BLaER1 treated with 17β-estradiol and CSF1 and Interleukin-3, amounts not matched to agents 10 nM and 100 nM (cell line): ENCODE data around the gene USP13.
A peak's percentile ranks its signal among the peaks of the same experiment; 100 is the strongest.

Experiments used
- H3K27ac ChIP-seq, 11 experiments: shearing (Covaris generic); formaldehyde crosslinking; 2 replicates each; pipeline ENCODE4 v1.8.1; 2022
- H3K27me3 ChIP-seq, 11 experiments: shearing (Covaris generic); formaldehyde crosslinking; 2 replicates each; pipeline ENCODE4 v1.8.1; 2022
- H3K36me3 ChIP-seq, 11 experiments: shearing (Covaris generic); formaldehyde crosslinking; 2 replicates each; pipeline ENCODE4 v1.8.1; 2022
- H3K4me1 ChIP-seq, 10 experiments: shearing (Covaris generic); formaldehyde crosslinking; 2 replicates each; pipeline ENCODE4 v1.8.1; 2022
- H3K4me2 ChIP-seq, 11 experiments: shearing (Covaris generic); formaldehyde crosslinking; 2 replicates each; pipeline ENCODE4 v1.8.1; 2022
- H3K4me3 ChIP-seq, 10 experiments: shearing (Covaris generic); formaldehyde crosslinking; 2 replicates each; pipeline ENCODE4 v1.8.1; 2022
- H3K9ac ChIP-seq, 11 experiments: shearing (Covaris generic); formaldehyde crosslinking; 2 replicates each; pipeline ENCODE4 v1.8.1; 2022
- H3K9me3 ChIP-seq, 11 experiments: shearing (Covaris generic); formaldehyde crosslinking; replicated peaks in 1 of 11; 2 replicates each; pipeline ENCODE4 v1.8.1; 2022
- H4K20me1 ChIP-seq, 11 experiments: shearing (Covaris generic); formaldehyde crosslinking; 2 replicates each; pipeline ENCODE4 v1.8.1; 2022
- Cebpa-rat ChIP-seq, 11 experiments: shearing (Covaris generic); IDR thresholded peaks; 2 replicates each; pipeline ENCODE4 v1.8.1; 2022

Gene USP13

GRCh38 chr3:179651687-179652446 lies 973 bp upstream of the USP13 start:
- Histone ChIP-seq H3K9ac (peak overlapping the region; percentile 83 to 99 (median 99); a peak in 21 of 22 replicates), H3K27ac (peak overlapping the region in 10 of 11 experiments; percentile 85 to 99 (median 98); a peak in 19 of 22 replicates), H3K36me3 (peaks cover 0 to 16% (median 13%) of the 10 kb centered on the region in 11 experiments; a peak in 14 of 22 replicates), H3K4me2 (peak overlapping the region; percentile 64 to 96 (median 83)), H3K27me3 (no peaks in the 10 kb centered on the region), H3K9me3 (no peaks in the 10 kb centered on the region), H3K4me3 (peak overlapping the region; percentile 84 to 93 (median 88)), H4K20me1 (peaks cover 0 to 31% (median 27%) of the 10 kb centered on the region in 11 experiments; a peak in 13 of 22 replicates), H3K4me1 (peaks cover 17 to 36% (median 25%) of the 10 kb centered on the region in 10 experiments)
- TF ChIP-seq Cebpa-rat (IDR thresholded peaks at IDR 0.05) = no peak

GRCh38 chr3:179653096-179653797 lies 407 bp downstream of the USP13 start:
- Histone ChIP-seq H3K27me3 (no peaks in the 10 kb centered on the region), H3K4me2 (peak overlapping the region; percentile 78 to 96 (median 87)), H3K36me3 (peaks cover 0 to 23% (median 16%) of the 10 kb centered on the region in 11 experiments; a peak in 14 of 22 replicates), H3K27ac (peak overlapping the region; percentile 76 to 99 (median 98)), H3K9ac (peak overlapping the region; percentile 83 to 99 (median 99)), H3K4me1 (peaks cover 24 to 47% (median 33%) of the 10 kb centered on the region in 10 experiments), H3K9me3 (no peaks in the 10 kb centered on the region), H4K20me1 (peaks cover 0 to 45% (median 37%) of the 10 kb centered on the region in 11 experiments; a peak in 18 of 22 replicates), H3K4me3 (peak overlapping the region; percentile 84 to 93 (median 88))
- TF ChIP-seq Cebpa-rat (IDR thresholded peaks at IDR 0.05) = no peak

- Histone ChIP-seq H3K4me3 (peak overlapping the region in 9 of 10 experiments; percentile 86 to 93 (median 89); a peak in 9 of 20 replicates), H4K20me1 (peaks cover 0 to 65% (median 57%) of the 10 kb centered on the region in 11 experiments; a peak in 18 of 22 replicates), H3K27ac (0 out of 22 replicates have a peak overlapping the region, but pooled peaks of 1 of the 11 experiments have one; percentile 93), H3K36me3 (peaks cover 0 to 23% (median 16%) of the 10 kb centered on the region in 11 experiments; a peak in 14 of 22 replicates), H3K27me3 (no peaks in the 10 kb centered on the region), H3K9me3 (no peaks in the 10 kb centered on the region), H3K9ac (peak overlapping the region in 5 of 11 experiments; percentile 94 to 99 (median 99); a peak in 8 of 22 replicates), H3K4me1 (peaks cover 24 to 53% (median 38%) of the 10 kb centered on the region in 10 experiments), H3K4me2 (peak overlapping the region; percentile 78 to 96 (median 87))
- no peak for TF ChIP-seq Cebpa-rat (IDR thresholded peaks at IDR 0.05)
These were observed 2.4 kb downstream of the USP13 start for GRCh38 chr3:179655236-179655635.

- Histone ChIP-seq H3K27ac (no peak overlapping the region), H3K4me3 (no peak overlapping the region), H3K4me2 (peak overlapping the region in 2 of 11 experiments; percentile 0 to 1; a peak in 1 of 22 replicates), H4K20me1 (peaks cover 0 to 98% (median 87%) of the 10 kb centered on the region in 11 experiments; a peak in 18 of 22 replicates), H3K9me3 (no peaks in the 10 kb centered on the region), H3K9ac (no peak overlapping the region), H3K36me3 (peaks cover 0 to 29% (median 16%) of the 10 kb centered on the region in 11 experiments; a peak in 14 of 22 replicates), H3K27me3 (no peaks in the 10 kb centered on the region), H3K4me1 (peaks cover 21 to 48% (median 31%) of the 10 kb centered on the region in 10 experiments)
- no peak for TF ChIP-seq Cebpa-rat (IDR thresholded peaks at IDR 0.05)
These were observed 5.8 kb downstream of the USP13 start for GRCh38 chr3:179658606-179659005.

- H3K27ac ChIP-seq = no peak overlapping the region
- H3K9ac ChIP-seq = no peak overlapping the region; a peak in 1 of 22 replicates
- no peaks in the 10 kb centered on the region for H3K27me3 ChIP-seq
- TF ChIP-seq Cebpa-rat (IDR thresholded peaks at IDR 0.05) = no peak
- peaks cover 7 to 33% (median 14%) of the 10 kb centered on the region in 10 experiments; a peak in 17 of 20 replicates for H3K4me1 ChIP-seq
- peaks cover 0 to 100% (median 93%) of the 10 kb centered on the region in 11 experiments; a peak in 18 of 22 replicates for H4K20me1 ChIP-seq
- H3K9me3 ChIP-seq = no peaks in the 10 kb centered on the region
- H3K36me3 ChIP-seq = peaks cover 0 to 24% (median 12%) of the 10 kb centered on the region in 11 experiments; a peak in 14 of 22 replicates
- no peak overlapping the region for H3K4me3 ChIP-seq
- no peak overlapping the region for H3K4me2 ChIP-seq
These were observed 8.0 kb downstream of the USP13 start for GRCh38 chr3:179660872-179661271.

GRCh38 chr3:179661777-179662176 lies 8.9 kb downstream of the USP13 start:
- H4K20me1 ChIP-seq = peaks cover 0 to 100% (median 96%) of the 10 kb centered on the region in 11 experiments; a peak in 19 of 22 replicates
- TF ChIP-seq Cebpa-rat (IDR thresholded peaks at IDR 0.05) = no peak
- H3K4me2 ChIP-seq = no peak overlapping the region
- H3K27me3 ChIP-seq = no peaks in the 10 kb centered on the region
- peaks cover 6 to 35% (median 20%) of the 10 kb centered on the region in 10 experiments; a peak in 16 of 20 replicates for H3K4me1 ChIP-seq
- H3K27ac ChIP-seq = no peak overlapping the region
- H3K9ac ChIP-seq = no peak overlapping the region
- no peaks in the 10 kb centered on the region for H3K9me3 ChIP-seq
- peaks cover 0 to 15% (median 8%) of the 10 kb centered on the region in 11 experiments; a peak in 13 of 22 replicates for H3K36me3 ChIP-seq
- H3K4me3 ChIP-seq = no peak overlapping the region

- H3K9ac ChIP-seq = no peak overlapping the region
- H3K4me3 ChIP-seq = no peak overlapping the region
- H3K9me3 ChIP-seq = no peaks in the 10 kb centered on the region
- H3K27ac ChIP-seq = no peak overlapping the region
- TF ChIP-seq Cebpa-rat (IDR thresholded peaks at IDR 0.05) = no peak
- H3K4me1 ChIP-seq = peaks cover 0 to 27% (median 17%) of the 10 kb centered on the region in 10 experiments; a peak in 13 of 20 replicates
- no peaks in the 10 kb centered on the region for H3K27me3 ChIP-seq
- H3K4me2 ChIP-seq = no peak overlapping the region
- H4K20me1 ChIP-seq = peaks cover 0 to 100% (median 96%) of the 10 kb centered on the region in 11 experiments; a peak in 19 of 22 replicates
- H3K36me3 ChIP-seq = peaks cover 0 to 14% (median 5%) of the 10 kb centered on the region in 11 experiments; a peak in 10 of 22 replicates
These were observed 10.3 kb downstream of the USP13 start for GRCh38 chr3:179663093-179663492.

- peak overlapping the region in 3 of 11 experiments; percentile 21 to 32 (median 23); a peak in 1 of 22 replicates for H3K4me2 ChIP-seq
These were observed 13.2 kb downstream of the USP13 start for GRCh38 chr3:179666030-179666429.

More at GRCh38 chr3:179666030-179666429, 13.2 kb downstream of the USP13 start:
- Histone ChIP-seq H3K9me3 (peaks cover 0 to 10% (median 0%) of the 10 kb centered on the region in 11 experiments; a peak in 3 of 22 replicates), H3K27me3 (no peaks in the 10 kb centered on the region), H3K9ac (no peak overlapping the region), H3K36me3 (peaks cover 0 to 44% (median 14%) of the 10 kb centered on the region in 11 experiments; a peak in 13 of 22 replicates), H3K4me1 (peaks cover 0 to 17% (median 10%) of the 10 kb centered on the region in 10 experiments; a peak in 11 of 20 replicates), H3K27ac (0 out of 22 replicates have a peak overlapping the region, but pooled peaks of 1 of the 11 experiments have one; percentile 3), H3K4me3 (no peak overlapping the region), H4K20me1 (peaks cover 0 to 99% (median 83%) of the 10 kb centered on the region in 11 experiments; a peak in 19 of 22 replicates)
- no peak for TF ChIP-seq Cebpa-rat (IDR thresholded peaks at IDR 0.05)
